Omental fat pad (tissue), 4 donors: ENCODE measurements around the gene TMEM132C. TPM values are rescaled to one million over a fixed set of nuclear protein-coding genes. Genes with fewer than 3 reads are reported as not detected.

Experiments used
- ATAC-seq: fragments of 150-250 bp; one replicate; pipeline ENCODE4 v1.9.1; 2016; ENCODE audit warnings: mild to moderate bottlenecking, moderate library complexity; ENCODE audit not compliant: low FRiP score
- DNase-seq: peaks from one replicate; pipeline ENCODE4 v3.0.0-alpha.2; 2019; ENCODE audit warnings: low spot score
- CTCF ChIP-seq, 3 donors: fragments of 450-650 bp; IDR thresholded peaks; one replicate each; pipeline ENCODE4 v1.5.1; 2016 to 2017; ENCODE audit warnings: antibody characterized with exemption in 3 of 3, mild to moderate bottlenecking in 3 of 3, moderate library complexity in 2 of 3
- total RNA-seq, 4 donors: library from RNA; depleted of rRNA; stranded (reverse); fragments of >200 nt; gene quantifications; one replicate each; pipeline ENCODE4 v1.1.0, GENCODE V29; 2016

TMEM132C gene
- total RNA-seq, 4 donors from 2014 or later = 15.6 to 109 (median 44.9) TPM

- DNase-seq = no peak
- ATAC-seq = no peak
- TF ChIP-seq CTCF (IDR thresholded peaks at IDR 0.05) = no peak
Measured at GRCh38 chr12:128266086-128266485, 884 bp upstream of the TMEM132C start.

GRCh38 chr12:128266541-128267130, 334 bp upstream of the TMEM132C start:
- DNase-seq (no peak), ATAC-seq (peak; percentile 12)
- TF ChIP-seq CTCF (IDR thresholded peaks at IDR 0.05) = no peak

GRCh38 chr12:128267651-128268378, 845 bp downstream of the TMEM132C start:
- ATAC-seq (no peak), DNase-seq (no peak)
- no peak for TF ChIP-seq CTCF (IDR thresholded peaks at IDR 0.05)

GRCh38 chr12:128268379-128268995, 1.5 kb downstream of the TMEM132C start:
- DNase-seq (no peak), ATAC-seq (no peak)
- no peak for TF ChIP-seq CTCF (IDR thresholded peaks at IDR 0.05)

GRCh38 chr12:128269181-128269591, 2.2 kb downstream of the TMEM132C start:
- DNase-seq = no peak
- no peak for TF ChIP-seq CTCF (IDR thresholded peaks at IDR 0.05)
- ATAC-seq = peak; percentile 21

GRCh38 chr12:128276471-128276870, 9.5 kb downstream of the TMEM132C start:
- ATAC-seq (no peak), DNase-seq (no peak)
- TF ChIP-seq CTCF (IDR thresholded peaks at IDR 0.05) = no peak
